IPS-11a (cell line): Measurements from ENCODE around the gene ARID3B.

Experiments used
- H3K4me3 ChIP-seq: one replicate; pipeline ENCODE4 v1.5.1; 2013; ENCODE audit warnings: low read depth, low read length, control low read depth

Gene ARID3B

GRCh38 chr15:74633781-74634180 is 92.8 kb downstream of the ARID3B start:
- no peak overlapping the region for H3K4me3 ChIP-seq

DNA sequence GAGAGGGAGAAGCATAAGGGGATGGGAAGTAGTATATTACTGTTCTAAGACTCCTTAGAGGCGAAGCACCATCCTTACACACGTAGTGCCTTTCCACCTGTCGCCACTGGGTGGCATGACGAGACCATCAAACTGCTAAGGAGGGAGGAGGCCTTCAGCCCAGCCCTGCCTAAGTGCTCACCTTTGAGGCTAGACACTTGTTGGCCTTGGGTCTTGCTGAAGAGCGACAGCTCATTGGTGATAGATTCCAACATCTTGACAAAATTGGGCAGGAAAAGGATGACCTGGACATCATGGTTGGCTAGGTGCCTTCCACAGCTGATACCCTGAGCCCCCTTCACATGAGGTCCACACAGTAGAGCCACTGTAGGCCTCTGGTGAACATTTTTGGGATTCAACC is 94.2 kb downstream of the ARID3B start:
- H3K4me3 ChIP-seq, result no peak overlapping the region

DNA sequence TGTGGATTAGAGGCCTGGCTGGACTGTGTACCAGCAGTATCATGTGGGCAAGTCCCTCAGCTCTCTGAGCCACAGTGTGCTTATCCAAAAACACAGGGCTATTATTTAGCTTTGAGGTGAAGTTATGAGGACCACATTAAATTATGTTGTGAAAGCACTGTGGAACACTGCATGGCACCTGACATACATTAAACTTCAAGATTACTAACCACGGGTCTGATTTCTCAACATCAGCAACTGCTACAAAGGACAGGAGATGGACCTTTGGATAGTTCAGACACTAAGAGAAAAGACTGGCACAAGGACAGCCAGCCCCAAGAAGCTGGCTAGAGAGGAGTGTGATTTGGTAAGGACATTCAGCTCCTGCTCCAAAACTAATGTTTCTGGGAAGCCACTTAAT is 96.0 kb downstream of the ARID3B start:
- H3K4me3 ChIP-seq, result no peak overlapping the region

- no peak overlapping the region for H3K4me3 ChIP-seq
Measured at GRCh38 chr15:74641151-74641550, 100.1 kb downstream of the ARID3B start.

DNA sequence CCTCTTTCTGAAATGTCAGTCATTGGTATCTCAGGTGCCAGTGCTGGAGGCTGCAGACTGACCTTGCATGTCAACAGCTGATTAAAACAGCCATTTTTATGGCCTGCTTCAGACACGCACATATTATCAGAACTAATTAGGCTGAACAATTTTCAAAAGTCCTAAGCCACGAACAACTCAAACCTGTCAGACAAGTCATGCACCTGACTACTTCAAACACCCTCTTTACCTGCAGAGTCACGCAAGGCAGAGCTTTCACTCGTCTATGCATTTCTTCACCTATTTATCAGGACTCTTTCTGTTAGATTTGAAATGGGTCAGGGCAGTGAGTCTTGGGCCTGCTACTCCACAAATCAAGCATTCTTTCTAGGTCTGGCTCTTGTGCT is 101.3 kb downstream of the ARID3B start:
- no peak overlapping the region for H3K4me3 ChIP-seq

DNA sequence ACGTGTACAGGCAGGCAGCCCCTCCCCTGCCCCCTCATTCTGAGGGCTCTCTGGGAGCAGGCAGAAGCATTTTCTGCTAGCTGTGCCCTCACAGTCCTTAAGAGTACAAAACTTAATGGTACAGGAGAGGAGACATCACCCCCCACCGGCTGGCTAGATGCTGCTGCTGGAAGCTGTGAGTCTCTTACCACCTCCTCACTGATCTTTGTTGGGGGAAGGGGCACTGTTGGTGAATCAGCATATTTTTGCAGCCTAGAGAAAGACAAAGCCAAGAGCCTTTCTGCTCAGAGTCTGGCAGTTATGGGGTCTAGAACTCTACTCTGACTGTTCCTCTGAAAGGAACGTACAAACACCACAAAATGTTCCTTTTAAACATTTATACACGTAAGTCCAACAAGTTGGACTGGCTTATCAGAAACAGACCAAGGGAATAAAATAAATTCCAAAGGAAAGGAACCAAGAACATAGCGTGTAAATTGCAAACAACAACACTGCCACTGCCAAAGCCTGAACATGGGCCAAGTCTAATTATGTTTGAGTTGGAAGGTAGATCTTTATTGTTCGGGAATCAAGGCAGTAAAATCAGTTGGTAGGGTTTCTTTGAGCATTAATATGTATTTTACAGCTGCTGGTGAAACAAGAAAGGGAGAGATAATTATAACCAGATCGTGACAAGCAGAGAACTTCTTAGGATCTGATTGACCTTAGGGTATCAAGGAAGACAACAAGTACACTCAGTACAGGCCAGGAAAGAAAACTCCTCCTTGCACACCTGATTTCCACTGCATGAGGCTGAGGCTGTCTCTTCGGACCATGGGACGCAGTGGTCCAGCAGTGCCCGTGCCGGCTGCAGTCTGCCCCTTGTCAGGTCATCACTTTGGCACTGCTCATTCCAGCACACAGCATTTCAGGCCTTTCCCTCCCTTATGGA is 102.0 kb downstream of the ARID3B start:
- H3K4me3 ChIP-seq, result no peak overlapping the region

DNA sequence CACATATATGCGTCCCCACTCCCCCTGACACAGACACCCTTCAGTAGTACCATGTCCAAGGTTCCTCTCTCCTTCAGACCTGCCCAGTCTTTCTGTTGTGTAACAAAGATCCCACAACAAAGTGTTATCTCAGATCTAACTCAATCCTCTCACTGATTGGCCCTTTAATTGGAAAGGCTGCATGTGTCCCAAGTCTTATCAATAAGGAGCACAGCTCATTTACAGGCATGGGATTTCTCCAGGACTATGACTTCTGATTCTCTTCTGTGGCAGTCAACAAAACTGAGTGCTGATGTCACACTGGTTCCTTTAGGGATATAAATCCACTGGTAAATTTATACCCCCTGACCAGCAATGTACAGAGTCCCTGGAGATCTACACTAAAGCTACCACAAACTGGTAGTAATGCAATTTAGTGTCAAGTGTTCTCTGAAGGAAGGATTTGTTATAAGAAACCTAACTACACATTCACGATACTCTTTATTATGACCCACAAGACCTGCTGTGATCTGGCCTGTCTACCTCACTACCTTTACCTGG is 102.7 kb downstream of the ARID3B start:
- no peak overlapping the region for H3K4me3 ChIP-seq

- no peak overlapping the region for H3K4me3 ChIP-seq
Measured at GRCh38 chr15:74646480-74646879, 105.5 kb downstream of the ARID3B start.
